Hematopoietic multipotent progenitor cell treated with erythropoietin and hydrocortisone succinate and interleukin-3 and kit ligand, for 15 days (in vitro differentiated cells): ENCODE results near the gene MDGA2.
"Not testable (repeated sequence)": the region's sequence is repeated elsewhere in the genome, so short reads cannot be mapped to it uniquely, and the experiment has no call there.

Experiments used
- DNase-seq: peaks from one replicate; pipeline ENCODE4 v3.0.0-alpha.2; 2015; ENCODE audit warnings: low spot score

Gene MDGA2

DNA sequence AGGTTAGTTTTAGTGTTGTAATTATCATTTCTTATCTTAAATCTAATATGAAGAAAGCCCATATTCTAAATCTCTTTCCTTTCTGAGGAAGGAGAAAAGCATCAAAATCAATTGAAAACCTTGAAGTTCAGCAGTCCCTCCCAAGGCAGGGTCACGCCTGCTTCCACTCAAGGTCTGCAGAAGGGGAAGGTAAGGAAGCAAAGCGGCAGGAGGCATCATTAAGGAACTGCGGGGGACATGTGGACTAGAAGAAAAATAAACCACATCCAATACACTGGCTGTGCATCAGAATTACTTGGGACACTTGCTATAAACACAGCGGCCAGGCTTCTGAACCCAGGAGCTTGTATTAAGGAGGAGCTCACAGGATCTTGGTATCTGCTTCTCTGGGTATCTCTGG lies 759.9 kb downstream of the MDGA2 start:
- not testable (repeated sequence) for DNase-seq

DNA sequence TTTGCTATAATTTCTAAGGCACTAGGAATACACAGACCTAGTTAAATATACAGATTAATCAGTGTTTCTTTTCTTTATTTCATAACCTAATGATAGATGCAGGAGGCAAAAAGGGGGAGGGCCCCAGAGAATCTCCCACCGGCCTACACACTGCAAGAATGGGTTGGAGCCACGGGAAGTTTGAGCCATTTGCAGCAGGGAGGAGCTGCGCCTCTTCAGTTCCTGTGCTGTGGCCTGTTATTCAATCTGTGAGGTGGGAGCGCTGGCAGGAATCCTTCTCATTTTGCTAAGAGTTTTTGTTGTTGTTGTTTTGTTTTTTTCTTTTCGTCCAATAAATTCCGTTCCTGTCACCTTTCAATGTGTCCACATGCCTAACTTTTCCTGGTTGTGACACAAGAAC lies 772.6 kb downstream of the MDGA2 start:
- no peak for DNase-seq

DNA sequence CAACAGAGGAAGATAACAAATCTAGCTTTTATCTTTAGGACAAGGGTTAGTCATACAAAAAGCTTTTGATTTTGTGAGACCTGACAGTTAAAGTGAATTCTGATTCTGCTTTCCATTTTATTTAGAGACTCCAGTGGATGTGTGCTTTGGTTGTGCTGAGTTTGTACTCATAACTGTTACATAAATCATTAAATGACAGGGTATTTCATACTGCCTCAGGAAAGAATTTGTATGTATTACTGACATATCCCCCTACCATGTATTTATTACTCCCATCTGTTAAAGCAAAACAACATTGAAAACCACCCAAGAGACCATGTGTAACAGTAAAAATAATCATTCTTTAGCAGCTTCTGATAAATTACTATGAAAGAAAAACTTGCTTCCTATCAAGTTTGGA lies 780.9 kb downstream of the MDGA2 start:
- DNase-seq = no peak

DNA sequence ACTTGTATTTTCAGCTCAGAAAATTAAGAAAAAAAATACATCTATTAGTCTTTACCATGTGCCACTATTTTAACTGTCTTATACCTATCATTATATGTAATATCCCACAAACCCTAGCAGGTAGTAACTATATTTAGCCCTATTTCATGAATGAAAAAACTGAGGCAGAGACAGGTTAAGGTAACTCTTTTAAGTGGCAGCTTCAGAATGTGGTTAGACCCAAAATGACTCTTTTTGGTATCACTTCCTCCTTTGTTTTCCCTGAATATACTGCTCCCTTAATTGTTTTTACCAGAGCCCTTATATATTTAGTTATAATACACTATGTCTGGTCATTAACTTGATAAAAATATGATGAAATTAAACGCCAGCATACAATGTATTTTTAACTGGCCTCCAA lies 788.3 kb downstream of the MDGA2 start:
- DNase-seq = no peak

DNA sequence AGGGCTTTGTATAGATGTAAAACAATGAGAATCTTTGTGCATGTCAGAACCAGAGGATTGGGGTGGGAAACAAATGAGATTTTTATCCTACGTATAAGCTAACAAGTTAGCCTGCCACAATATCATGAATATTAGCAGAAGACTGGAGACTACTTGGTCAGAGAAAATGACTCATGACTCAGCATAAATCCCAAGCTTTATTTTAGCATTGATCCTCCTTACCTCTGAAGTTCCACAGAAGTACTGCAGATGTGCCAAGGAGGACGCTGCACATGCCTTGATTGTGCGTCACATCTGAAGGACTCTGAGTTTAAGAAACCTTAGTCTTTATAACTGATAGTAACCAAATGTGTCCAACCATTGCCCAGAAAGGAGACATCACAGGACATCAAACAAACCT lies 789.8 kb downstream of the MDGA2 start:
- DNase-seq = no peak

DNA sequence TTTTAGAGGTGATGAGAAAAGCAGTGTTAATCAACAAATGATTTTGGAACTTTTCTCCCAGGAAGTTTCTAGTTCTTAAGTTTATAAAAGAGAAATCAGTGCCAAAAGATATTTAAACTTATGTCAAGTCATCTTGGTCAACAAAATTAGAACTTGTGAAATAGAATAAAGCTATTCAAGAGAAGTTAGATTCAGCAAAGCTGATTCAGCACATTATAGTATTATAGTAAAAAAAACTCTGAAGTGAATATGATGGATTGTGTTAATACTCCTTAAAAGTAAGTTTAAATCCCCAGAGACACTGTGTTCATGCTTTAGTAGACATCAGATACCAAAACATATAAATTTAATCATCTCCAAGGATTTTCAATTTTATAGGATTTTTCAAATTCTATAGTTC lies 813.7 kb downstream of the MDGA2 start:
- no peak for DNase-seq

DNA sequence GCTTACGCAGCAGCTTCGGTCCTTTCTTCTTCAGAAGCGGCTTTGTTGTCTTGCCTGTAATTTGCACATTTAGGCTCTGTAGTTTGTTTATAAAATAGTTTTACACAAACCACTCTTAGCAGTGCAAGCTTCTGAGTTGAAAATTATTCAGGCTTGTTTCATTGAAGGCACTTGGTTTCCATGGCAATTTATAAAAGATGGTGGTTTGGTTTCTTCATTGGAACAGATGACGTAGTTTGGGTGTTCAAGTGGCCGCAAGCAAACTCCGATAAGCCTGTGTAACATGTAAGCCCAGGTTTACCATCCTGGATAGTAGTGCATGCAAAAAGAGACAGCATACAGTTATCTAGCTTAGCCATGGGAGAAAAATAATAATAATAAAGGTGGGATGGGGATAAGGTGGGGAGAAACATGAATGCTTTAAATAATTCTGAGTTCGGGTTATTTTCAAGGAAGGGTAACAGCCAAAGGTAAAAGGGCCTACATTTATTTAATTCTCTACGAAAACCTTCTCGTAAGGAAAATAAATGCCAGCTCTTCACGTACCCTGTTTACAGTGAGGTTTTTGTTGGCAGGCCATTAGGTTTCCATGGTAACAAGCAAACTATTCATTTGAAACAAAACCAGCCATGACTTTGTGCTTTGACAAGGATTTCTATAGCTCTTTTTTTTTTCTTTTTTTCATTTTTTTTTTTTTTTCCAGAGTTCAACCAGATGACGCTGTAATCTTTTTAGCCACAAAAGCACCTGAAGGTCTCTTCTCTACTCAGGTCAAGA lies 834.3 kb downstream of the MDGA2 start:
- DNase-seq = no peak

DNA sequence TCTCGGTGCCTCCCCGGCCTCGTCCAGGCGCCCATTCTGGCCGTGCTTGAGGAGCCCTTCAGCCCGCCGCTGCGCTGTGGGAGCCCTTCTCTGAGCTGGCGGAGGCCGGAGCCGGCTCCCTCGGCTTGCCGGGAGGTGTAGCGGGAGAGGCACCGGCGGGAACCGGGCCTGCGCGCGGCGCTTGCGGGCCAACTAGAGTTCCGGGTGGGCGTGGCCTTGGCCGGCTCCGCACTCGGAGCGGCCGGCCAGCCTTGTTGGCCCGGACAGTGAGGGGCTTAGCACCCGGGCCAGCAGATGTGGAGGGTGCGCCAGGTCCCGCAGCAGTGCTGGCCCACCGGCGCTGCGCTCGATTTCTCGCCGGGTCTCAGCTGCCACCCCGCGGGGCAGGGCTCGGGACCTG lies 855.1 kb downstream of the MDGA2 start:
- no peak for DNase-seq

DNA sequence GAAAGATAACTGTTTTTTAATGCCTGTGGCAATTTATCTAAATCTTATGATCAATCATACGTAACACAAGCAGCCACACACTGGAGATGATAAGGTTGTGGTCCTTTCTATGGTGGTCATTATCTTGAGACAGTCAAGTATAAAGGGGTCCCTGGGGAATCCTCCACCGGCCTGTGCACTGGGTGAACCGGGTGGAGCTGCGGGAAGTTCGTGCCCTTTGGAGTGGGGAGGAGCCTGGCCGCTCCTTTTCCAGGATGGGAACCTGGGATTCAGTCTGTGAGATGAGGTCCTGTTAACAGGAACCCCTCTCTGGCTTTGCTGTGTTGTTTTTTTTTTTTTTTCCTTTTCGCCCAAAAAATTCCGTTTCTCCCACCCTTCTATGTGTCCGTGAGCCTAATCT lies 856.3 kb downstream of the MDGA2 start:
- no peak for DNase-seq

DNA sequence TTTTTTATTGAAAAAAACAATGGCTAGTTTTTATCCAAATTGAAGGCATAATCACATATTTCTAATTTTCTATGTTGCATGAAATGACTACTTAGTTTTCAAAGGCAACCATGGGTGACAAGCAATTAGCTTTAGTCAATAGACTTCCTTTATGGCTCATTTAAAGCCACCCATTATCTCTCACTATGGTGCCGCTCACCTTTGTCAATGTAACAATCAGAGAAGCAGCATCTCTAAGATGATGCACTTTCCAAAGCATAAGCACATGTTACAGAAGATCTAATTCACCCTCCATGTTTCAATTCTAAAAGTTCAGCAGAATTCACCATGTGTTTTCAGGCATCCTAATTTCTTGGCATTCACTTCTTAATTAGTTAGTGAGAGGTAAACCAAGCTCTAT lies 857.3 kb downstream of the MDGA2 start:
- DNase-seq = no peak

DNA sequence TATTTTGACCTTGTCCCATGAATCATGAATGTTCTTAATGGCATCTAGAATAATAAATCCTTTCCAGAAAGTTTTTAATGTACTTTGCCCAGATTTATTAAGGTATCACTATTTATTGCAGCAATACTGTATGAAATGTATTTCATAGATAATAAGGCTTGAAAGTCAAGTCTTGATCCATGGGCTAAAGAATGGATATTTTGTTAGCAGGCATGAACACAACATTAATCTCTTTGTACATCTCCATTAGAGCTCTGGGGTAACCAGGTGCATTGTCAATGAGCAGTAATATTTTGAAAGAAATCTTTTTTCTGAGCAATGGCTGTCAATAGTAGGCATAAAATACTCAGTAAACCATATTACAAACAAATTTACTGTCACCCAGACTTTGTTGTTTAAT lies 882.3 kb downstream of the MDGA2 start:
- no peak for DNase-seq
